Thymus (tissue), 11 donors: ENCODE measurements around the gene TSKS. TPM values are rescaled to one million over a fixed set of nuclear protein-coding genes. Genes with fewer than 3 reads are reported as not detected.

Source experiments
- DNase-seq, 9 donors: peaks; one replicate each; pipeline ENCODE4 v3.0.0-alpha.2; 2013; ENCODE audit warnings: low spot score in 9 of 9, low read depth in 6 of 9, missing footprints in 1 of 9
- H3K27ac ChIP-seq, 2 donors: one replicate each; pipeline ENCODE4 v1.5.1; 2013; ENCODE audit warnings: control low read depth in 1 of 2, low read depth in 1 of 2, low read length in 1 of 2, mild to moderate bottlenecking in 1 of 2, moderate library complexity in 1 of 2
- H3K27me3 ChIP-seq, 2 donors: one replicate each; pipeline ENCODE4 v1.5.1; 2013; ENCODE audit warnings: low read length in 1 of 2; ENCODE audit not compliant: control insufficient read depth in 2 of 2, insufficient read depth in 1 of 2
- H3K36me3 ChIP-seq, 2 donors: one replicate each; pipeline ENCODE4 v1.5.1; 2013; ENCODE audit warnings: low read length in 1 of 2, mild to moderate bottlenecking in 1 of 2, moderate library complexity in 1 of 2; ENCODE audit not compliant: control insufficient read depth in 2 of 2, insufficient read depth in 2 of 2
- H3K4me1 ChIP-seq, 2 donors: one replicate each; pipeline ENCODE4 v1.5.1; 2013; ENCODE audit warnings: low read length in 2 of 2; ENCODE audit not compliant: control insufficient read depth in 2 of 2, insufficient read depth in 2 of 2
- H3K4me3 ChIP-seq, 2 donors: one replicate each; pipeline ENCODE4 v1.5.1; 2013; ENCODE audit warnings: low read length in 2 of 2, control low read depth in 1 of 2, mild to moderate bottlenecking in 1 of 2
- H3K9me3 ChIP-seq, 2 donors: one replicate each; pipeline ENCODE4 v1.5.1; 2013; ENCODE audit warnings: low read length in 1 of 2, mild to moderate bottlenecking in 1 of 2; ENCODE audit not compliant: control insufficient read depth in 2 of 2, insufficient read depth in 1 of 2
- WGBS: extraction: QIAGEN DNeasy Blood & Tissue Kit; methylation state at CpG from one replicate; pipeline ENCODE4 v1.1.7; 2013; 5-methylcytosine and 5-hydroxymethylcytosine counted together
- polyA plus RNA-seq: library from polyadenylated mRNA; stranded (reverse); fragments of 200-250 nt; gene quantifications from one replicate; pipeline ENCODE4 v1.2.3, GENCODE V29; 2013
- total RNA-seq: library from RNA; stranded (reverse); fragments of 120-200 nt; gene quantifications from one replicate; pipeline ENCODE4 v1.2.4, GENCODE V29; 2013
- donor health status: healthy.

TSKS gene
- total and polyA plus RNA-seq, 2 donors = 2.4 to 2.6 TPM

DNA sequence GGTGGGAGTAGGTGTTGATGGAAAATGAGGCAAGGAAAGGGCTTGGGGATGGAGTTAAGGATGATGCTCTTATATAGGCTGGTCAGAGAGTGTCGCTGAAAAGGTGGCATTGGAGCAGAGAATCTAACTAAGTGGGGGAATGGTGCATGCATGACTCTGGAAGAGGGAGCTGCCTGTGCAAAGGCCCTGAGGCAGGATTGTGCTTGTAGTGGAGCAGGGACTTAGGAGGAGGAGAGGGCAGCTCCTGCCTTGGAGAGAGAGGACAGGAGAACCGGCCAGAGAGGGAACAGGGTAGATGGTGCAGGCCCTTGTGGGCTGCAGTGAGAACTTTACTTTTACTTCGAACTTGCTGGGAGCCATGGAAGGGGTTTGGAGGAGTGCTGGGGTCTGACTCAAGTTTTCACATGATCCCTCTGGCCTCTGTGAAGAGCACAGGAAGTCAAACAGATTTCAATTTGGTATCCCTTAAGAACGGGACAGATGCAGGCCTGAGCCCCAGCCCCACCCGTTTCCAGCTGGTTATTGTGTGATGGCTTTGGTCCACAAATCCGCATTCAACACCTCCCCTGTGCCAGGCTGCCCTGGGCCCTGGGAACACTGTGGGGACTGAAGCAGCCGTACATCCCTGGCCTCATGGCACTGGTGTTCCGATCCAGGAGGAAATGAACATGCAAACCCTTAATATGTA, 10.7 kb upstream of the TSKS start:
- H3K27ac ChIP-seq = no peak overlapping the region
- peaks cover 10 to 12% of the 10 kb centered on the region in 2 donors for H3K36me3 ChIP-seq
- no peak for DNase-seq
- H3K4me3 ChIP-seq = no peak overlapping the region
- no peaks in the 10 kb centered on the region for H3K27me3 ChIP-seq
- no peaks in the 10 kb centered on the region for H3K9me3 ChIP-seq
- H3K4me1 ChIP-seq = no peaks in the 10 kb centered on the region
- 94% methylated on average over 8 of the region's 8 CpGs for WGBS

GRCh38 chr19:49772850-49773432, 9.8 kb upstream of the TSKS start:
- H3K36me3 ChIP-seq = peaks cover 10 to 12% of the 10 kb centered on the region in 2 donors
- 96% methylated on average over 10 of the region's 10 CpGs for WGBS

DNA sequence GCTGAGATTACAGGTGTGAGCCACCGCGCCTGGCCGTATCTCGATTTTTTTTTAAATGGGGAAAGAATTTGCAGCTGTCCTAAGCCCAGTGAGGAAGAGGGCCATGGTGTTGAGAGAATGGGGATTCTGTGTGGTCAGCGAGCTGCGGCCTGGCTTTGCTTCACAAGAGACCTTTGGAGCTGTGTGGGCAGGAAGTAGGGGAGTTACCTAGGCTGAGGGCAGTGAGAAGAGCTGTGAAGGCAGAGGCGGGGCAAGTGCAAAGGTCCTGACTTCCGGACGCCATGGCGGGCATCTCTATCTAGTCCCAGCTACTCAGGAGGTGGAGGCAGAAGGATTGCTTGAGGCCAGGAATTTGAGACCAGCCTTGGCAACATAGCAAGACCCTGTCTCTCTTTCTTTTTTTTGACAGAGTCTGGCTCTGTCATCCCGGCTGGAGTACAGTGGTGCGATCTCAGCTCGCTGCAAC, 8.6 kb upstream of the TSKS start:
- WGBS = 93% methylated on average over 13 of the region's 13 CpGs

More at GRCh38 chr19:49772850-49773432, 9.8 kb upstream of the TSKS start:
- Histone ChIP-seq H3K4me3 (no peak overlapping the region), H3K4me1 (peaks cover 5 to 7% of the 10 kb centered on the region in 2 donors), H3K27me3 (no peaks in the 10 kb centered on the region), H3K9me3 (no peaks in the 10 kb centered on the region), H3K27ac (no peak overlapping the region)
- DNase-seq = no peak

GRCh38 chr19:49770529-49770928, 7.4 kb upstream of the TSKS start:
- WGBS = 96% methylated on average over 8 of the region's 8 CpGs
- H3K27me3 ChIP-seq = no peaks in the 10 kb centered on the region
- no peak overlapping the region for H3K27ac ChIP-seq
- peaks cover 16 to 21% of the 10 kb centered on the region in 2 donors for H3K4me1 ChIP-seq
- H3K4me3 ChIP-seq = no peak overlapping the region
- H3K36me3 ChIP-seq = peaks cover 2 to 4% of the 10 kb centered on the region in 2 donors
- no peaks in the 10 kb centered on the region for H3K9me3 ChIP-seq
- no peak for DNase-seq

More for the DNA sequence above, 8.6 kb upstream of the TSKS start:
- H3K36me3 ChIP-seq = peaks cover 10 to 12% of the 10 kb centered on the region in 2 donors
- DNase-seq = no peak
- H3K4me1 ChIP-seq = peaks cover 11 to 14% of the 10 kb centered on the region in 2 donors
- no peaks in the 10 kb centered on the region for H3K9me3 ChIP-seq
- H3K27ac ChIP-seq = no peak overlapping the region
- H3K27me3 ChIP-seq = no peaks in the 10 kb centered on the region
- no peak overlapping the region for H3K4me3 ChIP-seq

DNA sequence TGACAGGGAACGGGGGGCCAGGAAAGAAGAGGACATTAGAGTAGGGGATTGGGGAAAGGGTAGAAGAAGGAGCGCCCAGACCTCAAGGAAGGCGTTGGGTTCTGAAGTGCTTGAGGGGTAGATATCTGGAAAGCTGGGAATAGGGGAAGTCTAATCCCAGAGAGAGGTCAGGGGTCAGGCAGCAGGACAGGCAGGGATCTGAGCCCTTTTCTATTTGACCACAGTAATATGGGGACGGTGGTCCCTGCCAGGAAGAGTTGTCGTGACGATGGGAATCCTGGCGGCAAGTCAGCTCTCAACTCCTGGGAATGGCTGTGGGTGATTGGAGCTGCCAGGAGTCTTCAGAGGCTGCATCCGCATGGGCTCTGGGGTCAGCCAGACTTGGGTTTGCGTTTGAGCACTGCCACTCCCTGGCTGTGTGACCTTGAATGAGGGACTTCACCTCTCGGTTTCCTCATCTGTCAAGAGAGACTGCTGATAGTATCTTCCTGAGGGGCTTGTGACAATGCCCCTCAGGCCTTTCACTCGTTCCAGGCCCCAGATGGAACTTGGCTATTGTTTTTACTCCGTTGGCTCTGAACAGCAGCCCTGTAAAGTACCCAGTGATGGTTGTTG, 5.0 kb upstream of the TSKS start:
- Histone ChIP-seq H3K4me3 (peak overlapping the region in 1 of 2 donors; percentile 86), H3K36me3 (peaks cover 2 to 3% of the 10 kb centered on the region in 2 donors), H3K27ac (no peak overlapping the region), H3K9me3 (no peaks in the 10 kb centered on the region), H3K27me3 (no peaks in the 10 kb centered on the region), H3K4me1 (peaks cover 17 to 24% of the 10 kb centered on the region in 2 donors)
- 90% methylated on average over 12 of the region's 12 CpGs for WGBS
- DNase-seq = no peak

DNA sequence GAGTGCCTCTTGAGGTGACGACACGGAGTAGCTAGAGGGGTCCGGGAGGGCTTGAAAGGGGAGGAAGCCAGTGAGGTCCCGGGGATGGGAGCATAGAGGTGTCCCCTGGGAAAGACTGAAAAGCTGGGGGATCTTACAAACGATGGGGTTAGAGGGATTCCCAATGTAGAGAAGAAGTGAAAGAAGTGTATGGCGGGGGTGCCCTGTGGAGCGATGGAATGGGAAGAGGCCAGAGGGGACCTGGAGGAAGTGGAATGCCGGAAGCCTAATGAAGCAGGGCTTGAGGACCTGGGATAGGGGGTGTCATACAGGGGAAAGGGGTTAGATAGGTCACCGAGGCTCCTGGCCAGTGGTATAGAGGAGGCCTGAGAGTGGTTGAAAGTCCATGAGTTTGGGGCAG, 4.3 kb upstream of the TSKS start:
- peaks cover 2 to 3% of the 10 kb centered on the region in 2 donors for H3K36me3 ChIP-seq
- H3K27me3 ChIP-seq = no peaks in the 10 kb centered on the region
- H3K4me1 ChIP-seq = peaks cover 17 to 26% of the 10 kb centered on the region in 2 donors
- DNase-seq = no peak
- H3K9me3 ChIP-seq = no peaks in the 10 kb centered on the region
- 1% methylated on average over 9 of the region's 9 CpGs for WGBS
- H3K4me3 ChIP-seq = peak overlapping the region; percentile 86 to 91
- peak overlapping the region; percentile 64 to 85 for H3K27ac ChIP-seq

DNA sequence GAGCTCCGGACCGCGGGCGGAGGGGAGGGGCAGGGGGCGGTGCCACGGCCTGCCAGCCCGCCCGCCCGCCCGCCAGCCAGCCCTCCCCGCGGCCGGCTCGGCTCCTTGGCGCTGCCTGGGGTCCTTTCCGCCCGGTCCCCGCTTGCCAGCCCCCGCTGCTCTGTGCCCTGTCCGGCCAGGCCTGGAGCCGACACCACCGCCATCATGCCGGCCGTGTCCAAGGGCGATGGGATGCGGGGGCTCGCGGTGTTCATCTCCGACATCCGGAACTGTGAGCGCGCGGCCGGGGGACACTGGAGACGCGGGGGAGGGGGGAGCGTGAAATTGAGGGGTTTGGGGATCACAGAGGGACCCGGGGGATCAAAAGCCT, 3.8 kb upstream of the TSKS start, which contains the start of gene AP2A1:
TSS of gene AP2A1 (plus strand) at position 72 of the 370 bp plus-strand sequence. CDS start at position 205, 133 bp downstream.
- WGBS = 1% methylated on average over 38 of the region's 38 CpGs
- Histone ChIP-seq H3K27ac (peak within 1 kb of the TSS; percentile 89 to 94), H3K4me1 (peaks cover 17 to 30% of the 10 kb centered on the region in 2 donors), H3K9me3 (no peaks in the 10 kb centered on the region), H3K36me3 (peaks cover 2 to 3% of the 10 kb centered on the region in 2 donors), H3K4me3 (peak within 1 kb of the TSS; percentile 86 to 91), H3K27me3 (no peaks in the 10 kb centered on the region)
- DNase-seq = no peak

DNA sequence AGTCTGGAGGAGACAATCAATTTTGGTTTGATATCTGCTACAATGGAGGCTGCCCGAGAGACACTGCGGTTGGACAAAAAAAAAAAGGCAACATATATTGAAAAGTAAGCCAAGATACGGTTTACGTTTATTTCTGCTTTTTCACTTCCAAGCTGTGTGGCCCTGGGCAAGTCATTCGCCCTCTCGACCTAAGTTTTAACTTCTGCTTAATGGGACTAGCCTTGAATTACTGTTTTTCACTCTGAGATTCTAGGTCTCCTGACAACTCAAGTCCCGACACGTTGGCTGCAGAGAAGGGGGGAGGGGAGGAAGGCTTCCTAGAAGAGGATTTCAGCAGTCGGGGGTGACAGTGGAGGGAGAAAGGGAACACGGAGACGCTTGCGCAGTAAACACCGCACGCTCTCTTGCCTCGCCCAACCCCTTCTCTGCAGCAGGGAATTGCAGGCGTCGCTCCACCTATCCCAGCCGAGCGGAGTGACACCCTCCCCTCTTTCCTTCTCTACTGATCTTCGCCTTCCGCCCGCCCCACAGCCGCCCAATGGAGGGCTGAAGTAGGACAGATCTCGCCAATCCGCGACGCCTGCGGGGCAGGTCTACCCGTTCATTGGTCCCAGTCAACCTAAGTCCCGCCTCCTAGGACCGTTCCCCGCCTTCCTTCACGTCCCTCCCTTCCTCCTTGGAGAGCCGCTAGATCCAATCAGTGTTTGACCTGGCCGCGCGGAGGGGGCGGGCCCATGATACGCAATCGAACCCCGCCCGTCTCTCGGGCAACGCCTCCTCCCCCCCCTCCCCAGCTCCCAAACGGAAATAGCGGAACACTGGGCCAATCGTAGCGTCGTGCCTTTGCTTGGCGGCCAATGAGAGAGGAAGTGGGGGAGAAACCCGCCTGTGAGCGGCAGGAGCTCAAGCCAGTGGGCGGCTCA, 3.2 kb upstream of the TSKS start:
- Histone ChIP-seq H3K9me3 (no peaks in the 10 kb centered on the region), H3K4me3 (peak overlapping the region; percentile 48 to 91), H3K27ac (peak overlapping the region; percentile 89 to 94), H3K27me3 (no peaks in the 10 kb centered on the region), H3K36me3 (peaks cover 2 to 3% of the 10 kb centered on the region in 2 donors), H3K4me1 (peaks cover 17 to 36% of the 10 kb centered on the region in 2 donors)
- 2% methylated on average over 53 of the region's 53 CpGs for WGBS
- peak; percentile 98 to 100 (median 99) for DNase-seq
